GDM1 (cell line): ENCODE results near the gene GLIS1.

Experiments
- DNase-seq: peaks from one replicate; lab custom pipeline; 2025; lab: John Stamatoyannopoulos, UW

Gene GLIS1

DNA sequence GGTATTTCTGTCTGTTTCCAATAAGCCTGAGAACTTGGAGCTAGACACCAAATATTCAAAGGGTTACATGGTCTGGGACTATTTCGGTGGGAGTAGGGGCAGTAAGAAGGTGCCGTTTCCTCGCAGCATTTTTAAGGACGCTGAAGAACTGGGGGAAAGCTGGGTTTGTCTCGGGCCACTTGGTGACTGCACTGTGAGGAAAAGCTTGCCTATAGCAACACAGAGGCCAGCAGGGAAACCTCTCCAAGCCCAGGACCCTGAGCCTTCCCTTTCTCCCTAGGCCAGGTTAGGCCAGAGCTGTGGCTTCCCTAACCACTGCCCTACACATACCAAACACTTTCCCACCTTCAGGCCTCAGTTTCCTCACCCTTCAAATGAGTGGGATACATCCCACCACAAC is 3.3 kb downstream of the GLIS1 start:
- DNase-seq = no peak

DNA sequence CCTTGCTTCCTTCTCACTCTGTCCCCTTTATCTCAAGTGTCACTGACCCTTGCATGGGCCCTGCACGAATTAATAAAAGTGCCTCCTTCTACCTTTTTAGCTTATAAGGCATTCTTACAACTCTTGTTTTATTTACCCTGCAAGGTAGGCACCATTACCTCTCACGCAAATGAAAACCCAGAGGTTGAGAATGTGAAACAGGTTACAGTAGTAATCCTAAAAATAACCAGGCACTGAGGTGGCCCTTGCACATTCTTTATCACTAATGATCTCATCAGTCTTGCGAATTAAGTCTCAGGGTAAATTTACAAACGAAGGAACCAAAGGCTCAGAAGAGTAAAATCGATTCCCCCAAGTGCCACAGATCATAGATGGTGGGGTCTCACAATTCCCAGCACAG is 3.7 kb downstream of the GLIS1 start:
- DNase-seq = no peak

GRCh38 chr1:53734650-53735211 is 4.2 kb downstream of the GLIS1 start:
- no peak for DNase-seq

DNA sequence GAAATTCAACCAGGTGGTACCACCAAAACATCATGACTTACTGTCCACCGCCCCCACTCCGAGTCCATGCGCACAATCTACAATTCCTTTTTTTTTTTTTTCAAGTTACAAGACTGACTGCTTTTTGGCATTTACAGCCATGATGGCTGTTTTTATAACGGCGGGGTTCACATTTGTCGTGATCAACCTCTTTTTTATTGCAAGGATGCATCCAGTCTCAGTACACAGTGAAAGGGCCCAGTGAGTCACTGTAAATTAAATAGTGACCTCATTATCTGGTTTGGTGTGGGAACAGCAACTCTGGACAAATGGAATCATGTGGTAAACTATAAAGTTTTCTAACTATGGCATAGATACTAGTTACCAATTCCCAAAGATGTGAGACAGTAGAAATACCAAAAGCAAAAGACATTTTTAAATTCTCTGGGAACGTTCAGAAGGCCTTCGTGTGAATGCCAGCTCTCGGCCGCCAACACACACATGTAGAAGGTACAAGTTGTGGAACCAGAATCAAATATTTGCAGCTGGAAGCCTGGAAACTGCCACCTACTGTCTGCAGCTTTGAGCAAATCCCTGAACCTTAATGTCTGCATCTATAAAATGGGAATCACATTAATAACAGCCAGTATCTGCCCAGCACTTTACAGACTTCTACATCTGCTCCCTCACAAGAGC is 4.9 kb downstream of the GLIS1 start:
- DNase-seq = no peak

DNA sequence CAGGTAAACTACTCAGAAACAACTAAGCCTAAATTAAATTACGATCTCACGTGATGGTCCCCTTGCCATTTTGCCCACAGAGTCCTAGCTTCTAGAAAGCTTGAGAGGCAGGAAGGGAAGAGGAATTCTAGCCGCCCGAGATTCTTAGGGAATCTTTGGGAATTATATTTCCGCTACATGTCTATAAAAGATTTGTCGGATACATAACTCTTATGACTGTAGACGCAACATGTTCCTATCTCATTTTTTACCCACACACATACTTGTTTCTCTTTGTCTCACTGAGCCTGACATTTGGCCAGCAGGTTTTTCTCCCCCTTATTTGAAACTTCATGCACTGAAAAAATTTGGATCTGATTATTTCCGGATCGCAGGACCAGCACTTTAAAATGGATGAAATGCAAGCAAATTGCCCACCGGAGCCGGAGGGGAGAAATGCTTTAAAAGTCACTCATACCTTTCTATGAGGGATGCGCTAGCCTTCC is 5.5 kb downstream of the GLIS1 start:
- no peak for DNase-seq

- no peak for DNase-seq
Measured at GRCh38 chr1:53732912-53733317, 6.0 kb downstream of the GLIS1 start.

DNA sequence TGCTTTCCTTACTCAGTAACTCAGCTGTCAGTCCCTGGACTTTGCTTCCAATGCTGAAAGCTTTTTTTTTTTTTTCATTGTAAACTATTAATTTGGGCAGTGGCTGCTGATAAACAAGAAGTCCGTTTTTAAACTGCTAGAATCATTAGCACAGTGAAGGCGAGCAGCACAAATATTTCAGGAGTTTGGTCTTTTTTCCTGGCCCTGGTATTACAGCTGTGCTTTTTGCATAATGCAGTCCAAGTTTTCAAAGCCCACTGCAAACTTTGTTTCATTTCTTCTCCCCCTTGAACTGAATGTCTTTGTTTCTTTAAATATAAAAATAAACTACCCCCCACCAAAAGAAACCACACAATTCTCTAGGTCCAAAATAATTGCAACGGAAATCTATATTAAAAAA is 6.6 kb downstream of the GLIS1 start:
- no peak for DNase-seq

DNA sequence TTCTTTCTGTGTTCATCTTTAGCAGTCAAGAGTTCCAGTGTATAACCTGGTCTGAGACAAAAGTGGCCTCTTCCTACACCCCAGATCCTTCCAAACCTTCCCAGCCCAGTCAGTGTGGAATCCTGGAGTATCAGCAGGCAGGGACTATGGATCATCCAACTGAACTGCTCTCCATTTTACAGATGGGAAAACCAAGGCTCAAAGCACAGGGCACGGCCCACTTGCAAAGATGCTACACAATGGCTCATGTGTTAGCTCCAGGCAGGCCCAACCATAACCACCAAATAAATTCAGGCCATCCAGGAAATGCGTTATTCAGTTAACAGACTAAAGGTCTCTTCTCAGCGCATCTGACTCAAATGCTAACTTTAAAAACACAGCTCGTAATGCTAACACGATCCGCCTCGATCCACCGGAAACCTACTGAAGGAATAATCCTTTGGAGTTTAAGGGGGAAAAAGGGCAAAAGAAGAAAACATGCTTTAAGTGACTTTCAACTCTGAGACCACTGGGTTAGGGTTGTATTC is 7.1 kb downstream of the GLIS1 start:
- DNase-seq = no peak

DNA sequence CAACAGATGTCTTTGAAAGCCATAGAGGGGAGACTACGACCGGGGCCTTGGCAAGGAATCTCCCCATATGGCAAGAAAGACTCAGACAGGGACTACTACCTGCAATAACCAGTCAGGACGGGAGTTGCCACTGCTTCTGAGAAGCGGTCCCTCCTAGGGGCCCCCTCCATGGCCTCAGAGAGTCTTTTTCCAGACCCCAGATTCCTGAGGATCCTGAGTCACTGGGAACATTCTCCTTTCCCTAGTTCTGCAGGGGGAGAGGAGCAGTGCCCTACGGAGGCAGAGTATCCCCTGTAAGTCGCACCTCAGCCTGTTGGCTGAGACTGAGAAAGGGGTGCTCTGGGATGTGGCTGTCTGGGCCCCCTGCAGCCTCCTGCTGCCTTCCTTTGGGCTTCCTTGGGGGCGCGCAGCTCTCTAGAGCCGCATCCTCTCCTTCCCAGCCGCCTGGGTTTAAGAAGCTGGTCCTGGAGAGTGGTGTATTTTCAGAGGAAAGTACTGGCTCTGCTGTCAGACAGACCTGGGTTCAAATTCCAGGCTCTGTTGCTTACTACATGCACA is 7.8 kb downstream of the GLIS1 start:
- no peak for DNase-seq

DNA sequence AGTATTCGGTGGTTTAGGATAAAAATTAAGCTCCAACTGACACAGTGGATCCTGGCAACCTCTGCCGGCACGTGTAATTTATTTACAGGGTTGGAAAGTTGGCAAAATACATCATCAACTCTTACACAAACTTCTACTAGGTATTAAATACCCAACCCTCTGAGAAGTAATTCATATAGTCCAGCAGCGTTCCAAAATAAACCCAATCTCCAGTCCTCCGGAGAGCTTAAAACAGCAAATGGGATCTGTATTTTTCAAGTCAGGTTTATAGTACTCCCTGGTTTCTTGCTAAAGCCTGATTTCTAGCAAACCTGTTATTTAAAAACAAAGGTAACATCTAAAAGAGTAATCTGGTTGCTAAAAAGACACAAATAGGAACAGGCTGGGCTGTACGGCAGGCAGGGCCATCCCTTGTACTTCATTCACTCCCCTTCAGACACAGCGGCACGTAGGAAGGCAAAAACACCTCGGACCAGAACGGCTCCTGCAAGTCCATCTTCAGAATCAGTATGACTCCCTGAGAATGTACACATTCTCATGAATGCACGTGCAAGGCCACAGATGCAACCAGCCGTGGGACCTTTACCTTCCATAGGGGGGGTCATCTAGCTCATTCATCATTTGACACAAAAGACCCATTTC is 8.6 kb downstream of the GLIS1 start:
- DNase-seq = no peak

DNA sequence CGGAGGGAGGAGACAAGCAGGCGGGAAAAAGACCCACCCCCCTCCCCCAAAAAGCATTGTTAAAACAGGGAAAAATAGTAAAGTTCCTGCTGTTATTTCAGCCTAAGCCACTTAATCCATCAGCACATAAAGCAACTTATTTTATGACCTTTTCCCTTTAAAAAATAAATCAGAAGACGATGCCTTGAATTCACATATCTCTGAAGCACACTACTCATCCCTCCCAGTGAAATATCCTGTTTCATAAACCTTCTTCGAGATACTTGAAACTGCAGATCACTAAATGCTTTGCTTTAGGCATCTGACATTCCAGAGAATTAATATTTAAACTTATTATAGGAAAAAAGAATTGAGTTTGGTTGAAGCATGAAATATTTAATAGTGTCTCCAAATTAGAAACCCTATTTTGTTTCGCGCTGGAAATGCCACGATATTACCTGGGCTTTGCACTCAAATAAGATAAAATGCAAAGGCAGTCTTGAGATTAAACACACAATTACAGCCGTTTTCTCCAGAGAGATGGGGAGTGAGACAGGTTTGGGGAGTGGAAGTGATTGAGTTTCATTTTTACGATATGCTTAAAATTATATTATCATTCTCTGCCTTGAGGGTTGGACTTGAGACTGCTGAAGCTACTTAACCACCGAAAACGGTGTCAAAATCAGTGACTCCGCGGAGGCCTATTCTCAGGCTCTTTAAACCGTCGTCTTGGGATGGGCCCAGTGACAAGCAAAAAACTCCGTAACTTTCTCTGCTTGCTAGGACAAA is 9.3 kb downstream of the GLIS1 start:
- no peak for DNase-seq

- no peak for DNase-seq
Measured at GRCh38 chr1:53728702-53729455, 10.1 kb downstream of the GLIS1 start.

- DNase-seq = no peak
Measured at GRCh38 chr1:53728196-53728595, 10.8 kb downstream of the GLIS1 start.

DNA sequence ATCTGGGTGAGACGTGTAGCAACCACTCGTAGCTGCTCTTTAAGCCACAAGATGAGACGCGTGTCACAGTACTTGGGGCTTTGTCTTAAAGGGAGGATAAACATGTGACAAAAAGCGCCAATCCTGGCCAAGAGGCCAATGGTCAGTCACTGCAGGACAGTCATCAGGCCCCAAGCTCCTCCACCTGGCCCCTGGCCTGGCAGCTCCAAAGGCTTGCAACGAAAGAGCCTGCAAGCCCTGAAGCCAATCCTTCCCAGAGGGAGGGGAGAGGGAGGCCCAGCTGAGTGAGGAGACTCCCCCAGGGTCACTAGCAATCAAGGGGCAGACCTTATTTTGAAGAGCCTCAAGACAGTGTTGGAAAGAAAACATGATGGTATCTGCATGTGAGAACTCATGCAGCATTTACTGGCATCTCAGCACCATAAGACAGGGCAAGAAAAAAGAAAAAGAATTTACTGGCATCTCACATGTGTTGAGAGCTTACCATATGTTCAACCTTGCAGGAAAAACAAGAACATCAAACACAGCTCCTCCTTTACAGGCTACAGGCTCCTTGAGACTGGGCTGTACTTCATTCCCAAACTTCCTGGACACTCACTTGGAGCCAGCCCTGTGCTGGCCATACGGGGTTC is 11.4 kb downstream of the GLIS1 start:
- DNase-seq = no peak

- no peak for DNase-seq
Measured at GRCh38 chr1:53726009-53726600, 12.9 kb downstream of the GLIS1 start.

DNA sequence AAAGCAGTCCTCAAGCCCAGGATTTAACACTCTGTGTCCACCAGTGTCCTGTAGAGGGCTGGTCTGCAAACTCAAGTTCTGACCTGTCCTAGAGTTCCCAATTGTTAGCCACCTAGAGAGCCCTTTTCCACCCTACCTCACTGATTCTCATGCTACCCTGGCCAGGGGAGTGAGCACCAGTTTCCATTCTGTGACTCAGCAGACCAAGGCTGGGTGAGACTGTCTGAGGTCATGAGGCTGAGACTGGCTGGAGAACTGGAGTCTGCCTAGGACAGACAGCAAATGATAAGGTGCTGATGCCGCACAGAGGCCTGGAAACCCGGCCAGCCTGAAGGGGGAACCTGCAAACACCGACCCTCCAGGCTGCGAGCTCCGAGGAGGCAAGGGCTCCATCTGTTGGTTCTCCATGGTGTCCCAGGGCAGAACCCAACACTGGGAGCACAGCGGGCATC is 13.7 kb downstream of the GLIS1 start:
- DNase-seq = no peak

DNA sequence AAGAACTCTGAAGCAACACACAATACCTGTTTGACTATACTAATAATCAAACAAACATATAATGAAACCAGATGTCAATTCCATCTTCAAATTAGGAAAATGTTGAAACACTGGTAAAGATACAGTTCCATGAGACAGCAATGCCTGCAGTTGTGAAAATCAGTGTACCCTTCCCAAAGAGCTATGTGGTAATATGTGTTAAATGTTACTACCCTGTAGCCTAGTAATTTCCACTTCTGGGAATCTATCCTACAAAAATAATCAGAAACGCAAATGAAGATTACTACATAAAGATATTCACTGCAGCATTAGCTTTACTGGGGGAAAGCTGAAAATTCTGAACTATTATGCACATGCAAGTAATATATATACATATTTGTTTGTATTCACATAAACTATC is 16.9 kb downstream of the GLIS1 start:
- DNase-seq = no peak

- DNase-seq = no peak
Measured at GRCh38 chr1:53721088-53721487, 17.9 kb downstream of the GLIS1 start.

- no peak for DNase-seq
Measured at GRCh38 chr1:53719469-53719868, 19.5 kb downstream of the GLIS1 start.

DNA sequence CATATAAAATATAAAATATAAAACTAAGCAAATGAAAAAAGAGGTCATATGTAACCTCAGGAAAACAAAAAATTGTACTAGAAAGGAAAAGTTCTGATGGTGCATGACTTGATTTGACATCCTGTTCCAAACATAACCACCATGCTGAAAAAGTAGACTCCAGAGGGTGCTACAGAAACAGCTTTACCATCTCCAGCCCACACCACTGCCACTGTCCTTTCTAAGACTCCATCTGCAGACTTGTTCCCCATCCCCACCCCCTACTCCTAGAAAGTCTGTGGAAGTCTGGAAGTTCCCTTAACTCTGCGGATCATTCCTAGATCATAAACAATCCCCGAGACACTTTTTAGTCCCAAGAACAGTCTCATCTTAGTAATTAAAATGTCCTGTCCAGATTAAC is 20.5 kb downstream of the GLIS1 start:
- no peak for DNase-seq
